NCI-H2196 (cell line): ENCODE data around the gene UVSSA.

ENCODE experiments used
- DNase-seq: peaks from one replicate; lab custom pipeline; 2025; ENCODE audit not compliant: unreplicated experiment; lab: John Stamatoyannopoulos, UW

Gene UVSSA, protein sequence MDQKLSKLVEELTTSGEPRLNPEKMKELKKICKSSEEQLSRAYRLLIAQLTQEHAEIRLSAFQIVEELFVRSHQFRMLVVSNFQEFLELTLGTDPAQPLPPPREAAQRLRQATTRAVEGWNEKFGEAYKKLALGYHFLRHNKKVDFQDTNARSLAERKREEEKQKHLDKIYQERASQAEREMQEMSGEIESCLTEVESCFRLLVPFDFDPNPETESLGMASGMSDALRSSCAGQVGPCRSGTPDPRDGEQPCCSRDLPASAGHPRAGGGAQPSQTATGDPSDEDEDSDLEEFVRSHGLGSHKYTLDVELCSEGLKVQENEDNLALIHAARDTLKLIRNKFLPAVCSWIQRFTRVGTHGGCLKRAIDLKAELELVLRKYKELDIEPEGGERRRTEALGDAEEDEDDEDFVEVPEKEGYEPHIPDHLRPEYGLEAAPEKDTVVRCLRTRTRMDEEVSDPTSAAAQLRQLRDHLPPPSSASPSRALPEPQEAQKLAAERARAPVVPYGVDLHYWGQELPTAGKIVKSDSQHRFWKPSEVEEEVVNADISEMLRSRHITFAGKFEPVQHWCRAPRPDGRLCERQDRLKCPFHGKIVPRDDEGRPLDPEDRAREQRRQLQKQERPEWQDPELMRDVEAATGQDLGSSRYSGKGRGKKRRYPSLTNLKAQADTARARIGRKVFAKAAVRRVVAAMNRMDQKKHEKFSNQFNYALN

DNA sequence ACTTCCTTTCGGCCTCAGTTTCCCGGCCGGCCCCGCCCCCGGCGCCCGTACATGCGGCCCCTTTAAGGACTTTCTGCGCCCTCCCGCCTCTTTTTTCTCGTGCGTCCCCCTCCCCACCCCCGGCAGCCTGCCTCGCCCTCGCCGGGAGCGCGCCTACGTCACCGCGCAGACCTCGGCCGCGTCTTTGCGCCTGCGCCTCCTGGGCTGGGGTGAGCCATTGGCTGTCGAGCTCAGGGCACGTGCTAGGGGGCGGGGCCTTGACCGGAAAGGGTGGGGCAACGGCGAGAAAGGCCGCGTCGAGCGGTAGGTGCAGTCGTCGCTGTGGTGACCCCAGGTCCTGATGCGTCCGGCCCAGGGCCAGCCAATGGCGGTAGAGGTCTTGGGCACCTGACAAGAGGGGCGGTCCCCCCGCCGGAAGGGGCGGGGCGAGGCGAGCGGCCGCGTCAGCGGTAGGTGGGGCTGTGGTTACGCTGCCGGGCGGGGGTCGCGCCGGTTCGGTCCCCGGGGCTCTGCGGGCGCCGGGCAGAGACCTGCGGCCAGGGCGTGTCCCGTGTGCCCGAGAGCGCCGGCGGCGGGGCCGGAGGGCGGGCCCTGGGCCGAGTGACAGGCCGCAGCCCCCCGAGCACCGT, at the start of gene UVSSA:
Gene UVSSA (plus strand): TSS at position 428 of the 629 bp plus-strand sequence. CDS start 884 bp downstream, outside the sequence.
- peak; percentile 97 for DNase-seq

DNA sequence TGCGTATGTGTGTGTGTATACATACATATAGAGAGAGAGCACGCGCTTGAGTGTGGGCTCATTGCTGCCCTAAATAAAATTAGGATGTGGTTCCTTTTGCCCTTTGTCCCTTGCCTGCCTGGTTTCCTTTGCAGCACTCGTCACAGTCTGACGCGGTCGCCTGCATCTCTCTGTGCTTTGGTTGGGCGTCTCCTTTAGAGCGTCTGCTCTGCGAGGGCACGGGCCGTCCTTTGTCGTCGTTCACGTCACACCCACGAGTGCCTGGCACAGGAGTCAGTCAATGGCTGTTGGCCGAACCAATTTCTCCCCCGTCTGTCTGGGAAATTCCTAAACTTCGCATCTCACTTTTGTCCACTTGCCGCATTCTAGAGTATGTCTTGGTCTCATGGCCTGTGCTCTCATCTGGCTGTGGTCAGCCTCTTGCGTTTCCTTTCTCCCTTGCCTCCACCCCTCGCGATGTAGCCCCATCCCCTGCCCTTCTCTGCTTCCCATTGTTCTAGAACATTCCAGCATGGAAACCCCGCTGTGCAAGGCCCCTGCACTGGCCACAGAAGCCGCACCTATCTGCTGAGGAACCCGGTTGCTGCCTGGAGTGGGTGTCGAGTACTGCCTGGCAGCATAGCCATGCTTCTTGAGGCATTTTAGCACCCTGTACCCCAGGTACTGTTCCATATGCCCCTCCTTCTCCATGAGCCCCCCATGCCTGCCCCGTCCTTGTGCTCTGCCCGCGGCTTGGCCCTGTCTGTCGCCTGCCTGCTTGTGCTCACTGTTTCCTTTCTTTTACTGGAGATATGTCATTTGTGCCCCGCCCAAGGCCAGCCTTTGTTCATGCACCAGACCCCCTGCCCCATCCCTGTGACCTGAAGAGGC, 49.3 kb upstream of the UVSSA start:
- DNase-seq, result no peak

DNA sequence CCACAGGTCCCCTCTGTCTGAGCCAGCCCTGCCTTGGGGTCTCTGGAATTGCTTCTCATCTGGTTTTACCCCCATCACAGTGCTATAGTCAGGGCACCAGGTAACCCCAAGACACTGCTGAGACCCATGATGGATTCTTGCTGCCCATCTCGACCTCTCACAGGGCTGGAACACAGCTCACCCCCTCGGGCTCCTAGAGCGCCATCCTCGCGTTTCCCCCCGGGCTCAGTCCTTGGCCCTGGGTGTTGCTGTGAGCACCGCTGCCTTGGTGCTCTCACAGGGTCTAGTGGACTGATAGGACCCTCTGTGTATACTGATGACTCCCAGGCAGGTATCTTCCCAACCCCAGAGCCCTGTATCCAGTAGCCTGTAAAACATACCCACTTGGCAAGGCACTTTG, 48.5 kb upstream of the UVSSA start:
- DNase-seq, result no peak

DNA sequence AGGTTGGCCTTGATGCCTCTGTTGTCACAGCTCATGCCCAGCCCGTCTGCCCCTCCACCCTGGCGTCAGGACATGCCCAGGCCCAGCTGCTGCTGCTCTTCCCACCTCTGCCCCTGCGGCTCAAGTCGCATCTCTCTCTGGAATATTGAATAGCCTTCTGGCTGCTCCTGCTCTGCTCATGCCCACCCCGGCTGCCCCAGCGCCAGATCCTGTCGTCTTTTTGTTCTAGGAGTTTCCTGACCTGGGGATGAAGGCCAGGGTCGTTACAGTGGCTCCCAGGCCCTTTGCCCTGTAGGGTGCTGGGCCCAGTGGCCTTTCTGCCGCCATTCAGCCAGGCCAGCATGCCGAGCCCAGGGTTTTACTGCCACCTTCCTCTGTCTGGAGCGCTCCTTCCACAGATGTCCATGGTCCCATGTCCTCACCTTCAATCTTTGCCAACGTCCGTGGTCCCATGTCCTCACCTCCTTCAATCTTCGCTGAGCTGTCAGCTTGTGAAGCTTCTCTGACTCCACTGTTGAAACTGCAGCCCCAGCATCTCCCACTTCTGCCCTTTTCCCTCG, 47.6 kb upstream of the UVSSA start:
- DNase-seq, result no peak

DNA sequence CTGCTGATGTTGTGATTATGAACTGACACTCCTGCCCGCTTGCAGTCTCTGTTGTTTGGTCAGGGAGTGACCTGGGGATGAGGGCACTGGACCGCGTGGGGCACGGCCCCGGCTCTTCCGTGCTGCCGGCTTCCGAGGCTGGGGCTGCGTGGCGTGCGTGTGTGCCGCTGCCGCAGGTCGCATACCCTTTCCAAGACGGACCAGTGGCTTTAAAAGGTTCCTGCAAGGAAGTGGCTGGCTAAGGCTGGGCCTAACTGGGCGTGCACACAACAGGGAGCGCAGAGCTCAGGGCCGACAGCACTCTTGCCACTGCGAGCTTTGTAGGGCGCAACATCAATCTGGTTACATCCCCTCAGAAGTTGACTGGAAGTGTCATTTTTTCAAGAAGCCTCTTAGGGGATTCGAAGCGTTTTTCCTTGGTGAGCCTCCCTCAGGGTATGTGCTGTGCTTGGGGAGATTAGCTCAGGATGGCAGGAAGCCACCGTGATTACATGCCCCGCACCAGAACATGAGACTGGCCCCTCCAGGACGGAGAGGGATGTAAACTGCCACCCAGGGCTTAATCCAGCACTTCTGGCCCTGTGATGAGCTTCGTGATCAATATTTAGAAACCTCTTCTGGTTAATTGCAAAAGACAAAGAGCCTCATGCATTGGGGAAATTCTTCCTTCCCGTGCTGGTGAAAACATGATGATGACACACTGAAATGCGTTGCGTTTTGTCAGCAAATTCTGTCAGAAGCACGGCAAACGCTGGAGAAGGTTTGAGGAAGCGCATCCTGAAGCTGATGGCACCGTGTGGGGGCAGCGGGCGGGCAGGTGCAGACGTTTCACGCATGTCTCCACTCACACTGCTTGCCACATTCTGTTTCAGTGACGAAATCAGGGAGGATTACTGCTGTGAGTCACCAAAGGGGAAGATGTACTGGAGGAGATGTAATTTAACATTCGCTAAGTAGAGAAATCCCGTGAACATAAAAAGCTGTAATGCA, 46.2 kb upstream of the UVSSA start:
- DNase-seq, result no peak

DNA sequence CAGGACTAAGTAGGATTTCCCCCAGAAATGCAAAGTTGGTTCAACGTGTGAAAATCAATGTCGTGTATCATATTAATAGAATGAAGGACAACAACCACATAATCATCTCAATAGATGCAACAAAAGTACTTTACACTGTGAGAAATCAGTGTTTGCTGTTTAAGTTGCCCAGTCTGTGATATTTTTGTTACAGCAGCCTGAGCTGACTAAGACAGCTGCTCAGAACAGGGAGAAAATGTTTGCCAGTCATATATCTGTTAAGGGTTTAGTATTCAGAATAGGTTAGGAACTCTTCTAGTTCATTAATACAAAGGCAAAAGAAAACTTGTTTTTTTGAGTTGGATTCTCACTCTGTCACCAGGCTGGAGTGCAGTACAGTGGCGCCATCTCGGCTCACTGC, 44.8 kb upstream of the UVSSA start:
- no peak for DNase-seq

DNA sequence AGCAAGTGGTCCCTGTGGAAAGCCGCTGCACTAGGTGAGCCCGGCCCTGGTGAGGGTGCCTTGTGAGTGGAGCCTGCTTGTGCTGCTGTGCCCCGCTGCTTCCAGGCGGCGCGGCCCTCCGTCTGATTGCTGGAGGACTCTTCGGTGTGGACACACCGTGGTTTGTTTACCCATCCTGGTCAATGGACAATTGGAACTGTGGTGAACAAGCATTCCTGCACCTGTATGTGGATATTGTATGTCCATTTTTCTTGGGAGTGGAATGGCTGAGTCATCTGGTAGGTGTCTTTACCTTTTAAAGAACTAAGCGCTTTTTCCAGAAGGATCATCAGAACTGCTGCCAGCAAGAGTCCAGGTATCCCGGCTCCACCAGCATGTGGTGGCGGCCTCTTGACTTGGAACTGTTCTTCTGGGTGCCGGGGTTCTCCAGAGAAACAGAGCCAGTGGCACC, 41.7 kb upstream of the UVSSA start:
- peak; percentile 23 for DNase-seq

DNA sequence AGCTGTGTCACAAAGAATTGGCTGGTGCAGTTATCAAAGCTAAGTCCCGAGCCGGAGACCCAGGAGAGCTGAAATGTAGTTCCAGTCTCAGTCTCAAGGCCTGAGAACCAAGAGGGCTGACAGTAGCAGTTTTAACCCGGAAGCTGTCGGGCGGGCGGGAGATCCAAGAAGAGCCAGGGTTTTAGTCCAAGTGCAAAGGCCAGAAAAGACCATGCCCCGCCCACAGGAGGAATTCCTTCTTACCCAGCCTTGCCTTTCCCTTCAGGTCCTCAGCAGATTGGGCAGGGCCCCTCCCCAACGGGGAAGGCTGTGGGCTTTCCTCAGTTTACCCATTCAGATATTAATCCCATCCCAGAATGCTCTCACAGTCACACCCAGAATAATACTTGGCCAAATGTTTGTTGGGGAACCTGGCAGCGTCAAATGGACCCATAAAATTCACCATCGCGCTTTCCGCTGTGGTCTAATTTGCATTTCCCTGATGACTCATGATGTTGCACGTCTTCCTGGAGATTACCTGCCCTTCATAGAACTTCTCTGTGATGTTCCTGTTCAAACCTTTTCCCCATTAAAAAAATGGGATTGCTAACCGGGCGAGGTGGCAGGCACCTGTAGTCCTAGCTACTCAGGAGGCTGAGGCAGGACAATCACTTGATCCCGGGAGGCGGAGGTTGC, 41.1 kb upstream of the UVSSA start:
- DNase-seq, result no peak

DNA sequence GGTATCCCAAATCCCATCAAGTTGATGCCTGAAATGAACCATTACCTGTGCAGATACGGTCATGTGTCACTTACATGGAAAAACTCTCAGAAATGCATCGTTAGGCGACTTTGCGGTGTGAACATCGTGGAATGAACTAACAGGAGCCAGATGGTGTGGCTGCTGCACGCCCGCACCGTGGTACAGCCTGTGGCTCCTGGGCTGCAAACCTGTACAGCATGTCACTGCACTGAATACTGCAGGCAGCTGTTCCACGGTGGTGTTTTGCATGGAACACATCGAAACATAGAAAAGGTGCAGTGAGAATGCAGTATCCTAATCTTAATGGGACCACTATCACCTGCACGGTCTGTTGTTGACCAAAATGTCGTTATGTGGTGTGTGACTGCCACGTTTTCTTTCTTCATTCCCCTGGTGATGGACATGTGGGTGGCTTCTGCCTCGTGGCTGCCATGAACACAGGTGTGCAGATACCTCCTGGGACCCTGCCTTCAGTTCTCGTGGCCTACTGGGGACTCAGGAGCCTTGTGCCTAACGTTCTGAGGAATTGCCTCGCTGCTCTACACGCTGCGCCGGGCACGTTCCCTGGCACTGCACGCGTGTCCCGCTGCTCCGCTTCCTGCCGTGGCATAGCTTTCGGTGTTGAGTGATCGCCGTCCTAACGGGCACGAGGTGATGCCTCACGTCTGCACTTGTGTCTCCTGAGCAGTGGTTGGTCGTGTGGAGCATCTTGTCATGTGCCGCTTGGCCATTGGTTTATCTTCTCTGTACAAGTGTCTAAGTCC, 38.9 kb upstream of the UVSSA start:
- no peak for DNase-seq

DNA sequence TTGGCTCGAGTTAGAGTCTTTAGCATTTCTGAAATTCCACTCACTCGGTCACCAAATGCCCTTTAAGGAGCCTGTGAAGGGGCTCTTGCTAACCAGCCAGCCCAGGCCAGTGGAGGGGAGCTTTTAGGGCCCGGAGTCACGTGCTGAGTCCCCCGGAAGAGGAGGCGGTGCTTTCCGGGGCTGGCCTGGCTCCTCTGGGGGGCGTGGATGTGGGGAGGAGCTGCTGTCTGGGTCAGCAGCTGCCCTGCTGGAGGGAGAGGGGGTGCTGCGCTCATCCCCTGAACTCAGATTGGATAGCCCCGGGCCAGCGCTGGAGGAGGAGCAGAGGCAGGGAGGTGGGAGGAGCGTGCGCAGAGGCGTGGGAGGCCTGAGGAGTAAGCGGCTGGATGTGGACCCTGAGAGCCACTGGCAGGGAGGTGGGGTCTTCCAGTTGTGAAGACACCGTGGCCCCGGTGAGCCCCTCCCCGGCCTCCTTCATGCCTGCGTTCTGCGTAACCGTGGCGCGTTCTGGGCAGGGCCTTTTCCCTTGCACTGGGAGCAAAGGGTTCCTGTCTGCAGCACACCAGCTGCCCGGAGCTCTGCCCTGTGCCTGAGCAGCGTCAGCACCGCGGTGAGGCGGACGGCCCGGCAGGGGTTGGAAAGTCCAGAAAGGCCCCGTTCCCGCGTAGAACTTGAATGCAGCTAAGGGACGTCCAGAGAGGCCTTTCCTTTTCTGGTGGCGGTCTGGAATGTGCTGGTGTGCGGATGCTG, 37.6 kb upstream of the UVSSA start:
- peak; percentile 69 for DNase-seq

DNA sequence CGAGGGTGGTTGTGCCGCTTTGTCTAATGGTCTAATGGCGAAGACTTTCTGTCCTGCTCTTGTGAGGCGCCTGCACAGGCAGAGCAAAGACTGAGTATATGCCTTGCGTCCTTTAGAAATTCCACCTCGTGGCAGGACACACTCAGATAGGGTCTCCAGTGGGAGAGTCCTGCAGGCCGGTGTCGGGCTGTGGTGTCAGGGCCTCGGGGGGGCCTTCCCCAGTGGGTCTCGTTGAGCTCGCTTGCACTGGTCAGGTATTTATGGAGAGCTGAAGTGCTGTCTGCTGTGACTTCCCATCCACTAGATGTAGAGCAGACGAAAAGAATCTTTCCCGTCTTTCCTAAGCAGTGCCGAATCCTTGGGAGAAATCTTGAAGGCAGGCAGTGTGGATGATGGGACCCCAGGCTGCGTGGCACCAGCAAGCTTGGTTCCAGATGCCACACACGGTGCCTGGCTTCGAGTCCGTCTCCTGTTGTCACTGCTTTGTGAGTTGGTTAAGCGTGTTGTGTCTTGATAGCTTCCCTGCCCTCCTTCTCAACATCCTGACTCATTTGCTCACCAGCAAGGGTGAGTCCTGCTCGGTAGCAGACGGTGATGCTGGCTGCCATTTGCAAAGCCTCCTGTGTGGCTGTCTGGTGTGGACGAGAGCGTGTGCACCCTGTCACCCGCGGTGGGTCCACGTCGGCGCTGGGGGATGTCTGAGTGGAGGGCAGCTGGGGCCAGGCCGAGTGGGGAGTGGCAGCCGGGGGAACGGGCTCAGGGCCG, 36.8 kb upstream of the UVSSA start:
- no peak for DNase-seq

DNA sequence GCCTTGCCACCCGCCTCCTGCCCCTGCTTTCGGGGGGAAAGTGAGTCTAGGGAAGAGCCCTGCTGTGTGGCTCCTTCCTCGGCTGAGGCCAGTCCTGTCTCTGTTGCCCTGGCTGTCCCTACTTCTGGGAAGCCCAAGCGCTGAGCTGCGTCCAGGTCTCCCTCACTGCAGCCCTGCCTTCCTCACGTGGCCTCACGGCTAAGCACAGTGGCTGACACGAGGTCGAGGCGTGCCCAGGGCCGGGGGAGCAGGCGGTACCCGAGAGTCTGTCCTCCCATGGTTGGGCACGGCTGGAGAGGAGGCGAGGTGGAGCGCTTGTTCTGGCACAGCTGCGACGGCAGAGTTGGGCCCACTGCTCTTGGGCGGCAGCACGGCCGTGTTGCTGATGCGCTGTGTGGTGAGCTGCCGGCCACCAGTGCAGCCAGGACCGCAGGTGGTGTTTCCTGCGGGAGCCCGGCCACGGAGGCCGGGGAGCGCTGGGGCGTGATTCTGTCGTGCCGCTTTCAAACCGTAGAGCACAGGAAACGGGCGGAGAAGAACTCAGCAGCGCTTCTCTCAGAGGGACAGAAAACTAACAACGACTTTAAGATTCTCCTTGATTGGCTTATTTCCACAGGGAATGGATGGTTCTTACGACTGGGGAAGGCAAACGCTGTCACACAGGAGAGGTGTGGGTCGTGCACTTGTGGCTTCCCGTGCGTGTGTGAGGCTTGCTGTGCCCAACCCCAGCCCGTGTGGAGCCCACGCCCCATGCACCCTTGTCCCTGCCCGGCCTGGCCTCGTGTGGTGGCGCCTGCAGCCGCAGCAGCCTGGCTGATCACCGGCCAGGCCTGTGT, 36.0 kb upstream of the UVSSA start:
- no peak for DNase-seq

DNA sequence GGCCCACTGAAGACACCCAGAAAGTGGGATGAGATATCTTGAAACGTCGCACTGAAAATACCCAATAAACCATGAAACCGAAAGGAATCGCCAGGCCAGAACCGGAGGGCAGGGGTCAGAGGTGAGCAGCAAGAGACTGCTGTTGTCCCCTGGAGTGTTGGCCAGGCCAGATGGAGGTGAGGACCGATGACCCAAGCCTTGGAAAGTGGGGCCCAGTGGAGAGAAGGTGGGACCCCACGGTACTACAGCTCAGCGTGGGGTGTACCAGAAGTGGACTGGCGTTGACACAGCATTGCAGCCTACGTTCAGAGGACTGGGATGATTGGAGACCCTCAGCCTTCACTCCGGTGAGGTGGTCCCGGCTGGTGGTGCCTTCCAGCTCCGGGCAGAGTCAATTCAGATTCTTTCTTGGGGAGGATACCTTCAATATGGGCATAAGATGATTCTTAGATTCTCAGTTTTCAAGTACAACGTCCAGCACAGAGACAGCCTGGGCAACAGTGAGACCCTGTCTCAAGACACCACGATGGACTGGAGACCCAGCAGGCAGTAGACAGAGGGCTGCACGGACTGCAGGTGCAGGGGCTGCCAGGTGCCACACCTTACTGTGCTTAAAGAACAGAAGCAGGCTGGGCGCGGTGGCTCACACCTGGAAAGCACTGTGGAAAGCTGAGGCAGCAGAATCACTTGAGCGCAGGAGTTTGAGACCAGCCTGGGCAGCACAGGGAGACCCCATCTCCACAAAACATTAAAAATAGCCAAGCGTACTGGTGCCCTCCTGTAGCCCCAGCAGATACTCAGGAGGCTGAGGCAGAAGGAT, 34.0 kb upstream of the UVSSA start:
- no peak for DNase-seq

DNA sequence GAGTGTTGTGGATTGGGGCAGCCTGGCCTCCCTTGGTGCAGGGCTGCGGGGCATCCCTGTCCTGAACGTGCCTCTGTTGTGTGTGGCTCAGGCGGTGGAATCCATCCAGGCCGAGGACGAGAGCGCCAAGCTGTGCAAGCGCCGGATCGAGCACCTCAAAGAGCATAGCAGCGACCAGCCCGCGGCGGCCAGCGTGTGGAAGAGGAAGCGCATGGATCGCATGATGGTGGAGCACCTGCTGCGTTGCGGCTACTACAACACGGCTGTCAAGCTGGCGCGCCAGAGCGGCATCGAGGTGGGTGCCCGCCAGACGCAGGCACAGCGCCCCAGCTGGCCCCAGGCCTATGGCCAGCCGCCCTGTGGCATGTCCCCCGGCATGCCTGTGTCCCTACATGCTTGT, 31.7 kb upstream of the UVSSA start:
- no peak for DNase-seq
